Transverse colon (tissue), 4 donors: ENCODE data around the gene TMEM86A. TPM values are rescaled to one million over a fixed set of nuclear protein-coding genes. Genes with fewer than 3 reads are reported as not detected.

ENCODE experiments used
- DNase-seq: peaks from one replicate; pipeline ENCODE4 v3.0.0-alpha.2; 2019
- H3K27ac ChIP-seq, 4 donors: fragments of 200-600 bp; sonication (generic); 2 replicates each; pipeline ENCODE4 v1.5.1; 2016 to 2018; ENCODE audit warnings: inconsistent platforms in 4 of 4
- H3K27me3 ChIP-seq: fragments of 200-600 bp; sonication (generic); 2 replicates; pipeline ENCODE4 v1.5.1; 2017; ENCODE audit warnings: inconsistent platforms
- H3K36me3 ChIP-seq, 4 donors: fragments of 200-600 bp; sonication (generic); 2 replicates each; pipeline ENCODE4 v1.5.1; 2017 to 2019; ENCODE audit warnings: inconsistent platforms in 4 of 4
- H3K4me1 ChIP-seq, 4 donors: fragments of 200-600 bp; sonication (generic); 2 replicates each; pipeline ENCODE4 v1.5.1; 2017 to 2020; ENCODE audit warnings: inconsistent platforms in 4 of 4
- H3K4me3 ChIP-seq, 4 donors: fragments of 200-600 bp; sonication (generic); 1 replicate in 1 of 4; 2 replicates in 3 of 4; pipeline versions ENCODE4 v1.5.1 to v1.6.1; 2017 to 2019; ENCODE audit warnings: inconsistent platforms in 4 of 4
- H3K9me3 ChIP-seq, 2 donors: fragments of 200-600 bp; sonication (generic); 2 replicates each; pipeline ENCODE4 v1.5.1; 2017 to 2019; ENCODE audit warnings: inconsistent platforms in 2 of 2
- EP300 ChIP-seq: sonication (generic); formaldehyde crosslinking; IDR thresholded peaks from one replicate; pipeline ENCODE4 v1.6.1; 2017; ENCODE audit warnings: antibody characterized with exemption, low read depth
- POLR2A ChIP-seq: fragments of 450-650 bp; IDR thresholded peaks from one replicate; pipeline ENCODE4 v1.6.1; 2016; ENCODE audit warnings: antibody characterized with exemption, mild to moderate bottlenecking, moderate library complexity
- POLR2AphosphoS5 ChIP-seq, 3 donors: sonication (generic); formaldehyde crosslinking; IDR thresholded peaks; one replicate each; pipeline ENCODE4 v1.6.1; 2016; ENCODE audit warnings: antibody characterized with exemption in 3 of 3
- WGBS, 2 donors: methylation state at CpG; one replicate each; pipeline ENCODE4 v1.1.5; 2018; ENCODE audit warnings: low coverage in 1 of 2; 5-methylcytosine and 5-hydroxymethylcytosine counted together
- in situ Hi-C, 4 donors: fragments of 200-750 bp; cut with MboI; loops; one replicate each; pipeline versions ENCODE4 v1.15.0 to v1.15.1; 2017; ENCODE audit warnings: low sequenced_read_pairs in 3 of 4, low pct_ligation_motif_present in 1 of 4, low pct_unique_long_range_greater_than_20kb in 1 of 4
- intact Hi-C: fragments of 100-400 bp; cut with DNase I; formaldehyde crosslinking; loops from one replicate; pipeline ENCODE4 v1.15.1; 2023; ENCODE audit warnings: low total_unique reads
- total RNA-seq, 4 donors: library from RNA; depleted of rRNA; stranded (reverse); fragments of >200 nt; gene quantifications; one replicate each; pipeline ENCODE4 v1.1.0, GENCODE V29; 2016
- TF ChIP-seq, protein P1 (sequence below), 5 experiments: fragments of 200-600 bp in 3 of 5; fragments of 450-650 bp in 2 of 5; sonication (generic) in 3 of 5; IDR thresholded peaks; 1 replicate in 2 of 5; 2 replicates in 3 of 5; pipeline ENCODE4 v1.5.1; 2016 to 2017; ENCODE audit warnings: antibody characterized with exemption in 5 of 5, inconsistent platforms in 3 of 5, mild to moderate bottlenecking in 2 of 5, moderate library complexity in 1 of 5

TMEM86A gene
- total RNA-seq, 4 donors from 2014 or later: 2.6 to 4.9 (median 3.6) TPM

- Histone ChIP-seq H3K4me1 (no peaks in the 10 kb centered on the region), H3K27ac (no peak overlapping the region), H3K9me3 (no peaks in the 10 kb centered on the region), H3K27me3 (no peaks in the 10 kb centered on the region), H3K4me3 (no peak overlapping the region), H3K36me3 (no peaks in the 10 kb centered on the region)
- in situ Hi-C loops (loop anchor here in 3 of 4 donors (10.0 to 25.0 kb wide), 4 partner anchors 168 to 618 kb away; partner anchors contain the start of genes SAAL1 (in 2 of the 3) and TSG101 (in 1 of the 3)), intact Hi-C loops (no loop called here)
- 80 to 87% methylated on average over 8 to 9 of the region's 9 CpGs for WGBS, 2 donors
- no peak for DNase-seq
- TF ChIP-seq, protein P1, sequence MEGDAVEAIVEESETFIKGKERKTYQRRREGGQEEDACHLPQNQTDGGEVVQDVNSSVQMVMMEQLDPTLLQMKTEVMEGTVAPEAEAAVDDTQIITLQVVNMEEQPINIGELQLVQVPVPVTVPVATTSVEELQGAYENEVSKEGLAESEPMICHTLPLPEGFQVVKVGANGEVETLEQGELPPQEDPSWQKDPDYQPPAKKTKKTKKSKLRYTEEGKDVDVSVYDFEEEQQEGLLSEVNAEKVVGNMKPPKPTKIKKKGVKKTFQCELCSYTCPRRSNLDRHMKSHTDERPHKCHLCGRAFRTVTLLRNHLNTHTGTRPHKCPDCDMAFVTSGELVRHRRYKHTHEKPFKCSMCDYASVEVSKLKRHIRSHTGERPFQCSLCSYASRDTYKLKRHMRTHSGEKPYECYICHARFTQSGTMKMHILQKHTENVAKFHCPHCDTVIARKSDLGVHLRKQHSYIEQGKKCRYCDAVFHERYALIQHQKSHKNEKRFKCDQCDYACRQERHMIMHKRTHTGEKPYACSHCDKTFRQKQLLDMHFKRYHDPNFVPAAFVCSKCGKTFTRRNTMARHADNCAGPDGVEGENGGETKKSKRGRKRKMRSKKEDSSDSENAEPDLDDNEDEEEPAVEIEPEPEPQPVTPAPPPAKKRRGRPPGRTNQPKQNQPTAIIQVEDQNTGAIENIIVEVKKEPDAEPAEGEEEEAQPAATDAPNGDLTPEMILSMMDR (IDR thresholded peaks at IDR 0.05): no peak
- TF ChIP-seq POLR2A: no peak
- TF ChIP-seq EP300: no peak
- no peak for TF ChIP-seq POLR2AphosphoS5 (IDR thresholded peaks at IDR 0.05)
Observed at GRCh38 chr11:18730020-18730419, 31.4 kb downstream of the TMEM86A start.

- DNase-seq: no peak
- Histone ChIP-seq H3K36me3 (no peaks in the 10 kb centered on the region), H3K9me3 (no peaks in the 10 kb centered on the region), H3K4me1 (no peaks in the 10 kb centered on the region), H3K27ac (no peak overlapping the region), H3K27me3 (no peaks in the 10 kb centered on the region), H3K4me3 (no peak overlapping the region)
- TF ChIP-seq, protein P1 (IDR thresholded peaks at IDR 0.05): no peak
- TF ChIP-seq EP300: no peak
- no peak for TF ChIP-seq POLR2AphosphoS5 (IDR thresholded peaks at IDR 0.05)
- no peak for TF ChIP-seq POLR2A
- intact Hi-C loops: no loop called here
- in situ Hi-C loops: loop anchor here in 3 of 4 donors (10.0 to 25.0 kb wide), 4 partner anchors 169 to 619 kb away; partner anchors contain the start of genes SAAL1 (in 2 of the 3) and TSG101 (in 1 of the 3)
- 80% methylated on average over 2 of the region's 2 CpGs; no CpG with 5 or more reads in 1 of the 2 donors for WGBS, 2 donors
Observed at GRCh38 chr11:18731441-18731840, 32.9 kb downstream of the TMEM86A start.

DNA sequence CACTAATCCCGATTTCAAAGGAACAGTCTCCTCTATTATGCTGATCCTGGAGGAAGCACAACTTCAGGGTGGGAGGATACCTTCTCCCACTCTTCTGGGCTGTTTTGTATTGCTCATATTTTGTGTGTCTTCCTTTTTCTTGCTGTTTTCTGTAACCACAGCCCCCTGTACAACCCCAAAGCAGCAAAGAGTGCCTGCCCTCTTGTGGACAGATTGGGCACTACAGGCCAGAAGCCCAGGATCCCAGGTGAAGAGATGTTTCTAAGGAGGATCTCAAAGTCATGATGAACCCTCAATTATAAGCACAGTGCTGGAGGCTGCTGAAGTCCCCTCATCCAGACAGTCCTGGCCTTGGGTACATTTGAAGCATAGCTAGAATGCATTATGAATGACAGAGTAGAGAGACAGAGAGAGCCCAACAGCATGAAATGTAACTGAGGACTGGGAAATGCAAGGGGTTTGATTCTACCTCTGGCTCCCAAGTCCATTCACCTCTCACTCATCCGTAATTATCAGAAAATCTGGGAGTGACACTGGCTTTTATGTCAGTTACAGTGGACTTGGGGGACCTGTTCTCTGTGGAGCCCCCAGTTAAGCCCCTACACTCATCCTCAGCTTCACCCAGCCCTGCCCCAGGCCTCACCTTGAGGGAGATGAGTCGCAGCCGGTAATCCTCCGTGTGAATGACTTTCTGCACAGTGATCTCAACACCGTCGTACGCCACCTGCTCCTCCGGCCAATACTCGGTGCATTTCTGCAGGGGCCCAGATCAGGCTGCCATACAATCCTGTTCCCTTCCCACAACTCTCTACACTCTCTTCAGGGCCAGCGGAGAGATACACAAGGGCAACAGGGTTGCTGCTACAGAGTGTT, 33.6 kb downstream of the TMEM86A start:
- no peaks in the 10 kb centered on the region for H3K9me3 ChIP-seq
- H3K27ac ChIP-seq: no peak overlapping the region
- no peaks in the 10 kb centered on the region for H3K27me3 ChIP-seq
- H3K4me1 ChIP-seq: no peaks in the 10 kb centered on the region
- DNase-seq: peak; percentile 59
- 75 to 77% methylated on average over 7 to 11 of the region's 11 CpGs for WGBS, 2 donors
- no peak for TF ChIP-seq POLR2A
- TF ChIP-seq, protein P1 (IDR thresholded peaks at IDR 0.05): peak; percentile 78 to 96 (median 95)
- H3K36me3 ChIP-seq: no peaks in the 10 kb centered on the region
- in situ Hi-C loops (loop anchor here in 3 of 4 donors (10.0 to 25.0 kb wide), 4 partner anchors 170 to 620 kb away; partner anchors contain the start of genes SAAL1 (in 2 of the 3) and TSG101 (in 1 of the 3)), intact Hi-C loops (no loop called here)
- no peak overlapping the region for H3K4me3 ChIP-seq

- intact Hi-C loops: no loop called here
Observed at GRCh38 chr11:18733202-18733601, 34.6 kb downstream of the TMEM86A start.

More at GRCh38 chr11:18733202-18733601, 34.6 kb downstream of the TMEM86A start:
- Histone ChIP-seq H3K4me3 (no peak overlapping the region), H3K36me3 (no peaks in the 10 kb centered on the region), H3K4me1 (no peaks in the 10 kb centered on the region), H3K27me3 (no peaks in the 10 kb centered on the region), H3K27ac (no peak overlapping the region), H3K9me3 (no peaks in the 10 kb centered on the region)
- 92% methylated on average over 16 of the region's 16 CpGs; no CpG with 5 or more reads in 1 of the 2 donors for WGBS, 2 donors
- in situ Hi-C loops: loop anchor here in 3 of 4 donors (10.0 to 25.0 kb wide), 4 partner anchors 171 to 621 kb away; partner anchors contain the start of genes SAAL1 (in 2 of the 3) and TSG101 (in 1 of the 3)
- TF ChIP-seq POLR2A: no peak
- TF ChIP-seq, protein P1 (IDR thresholded peaks at IDR 0.05): no peak
- TF ChIP-seq EP300: no peak
- TF ChIP-seq POLR2AphosphoS5 (IDR thresholded peaks at IDR 0.05): no peak
- DNase-seq: no peak
